HepG2 (cell line): ENCODE data around the gene HOXD8.

ENCODE experiments used
- CEBPB ChIP-seq: IDR thresholded peaks from 2 replicates; pipeline ENCODE4 v1.6.1; 2011; ENCODE audit warnings: low read depth, low read length, improper control_type of control experiment, borderline replicate concordance
- REXO4 ChIP-seq: sonication (generic); formaldehyde crosslinking; IDR thresholded peaks from 2 replicates; pipeline ENCODE4 v1.8.0; 2022; ENCODE audit warnings: missing genetic modification reagents, mild to moderate bottlenecking, borderline replicate concordance
- TF ChIP-seq, protein P1 (sequence below): IDR thresholded peaks from 2 replicates; pipeline ENCODE4 v1.6.1; 2012; ENCODE audit warnings: inconsistent platforms

DNA sequence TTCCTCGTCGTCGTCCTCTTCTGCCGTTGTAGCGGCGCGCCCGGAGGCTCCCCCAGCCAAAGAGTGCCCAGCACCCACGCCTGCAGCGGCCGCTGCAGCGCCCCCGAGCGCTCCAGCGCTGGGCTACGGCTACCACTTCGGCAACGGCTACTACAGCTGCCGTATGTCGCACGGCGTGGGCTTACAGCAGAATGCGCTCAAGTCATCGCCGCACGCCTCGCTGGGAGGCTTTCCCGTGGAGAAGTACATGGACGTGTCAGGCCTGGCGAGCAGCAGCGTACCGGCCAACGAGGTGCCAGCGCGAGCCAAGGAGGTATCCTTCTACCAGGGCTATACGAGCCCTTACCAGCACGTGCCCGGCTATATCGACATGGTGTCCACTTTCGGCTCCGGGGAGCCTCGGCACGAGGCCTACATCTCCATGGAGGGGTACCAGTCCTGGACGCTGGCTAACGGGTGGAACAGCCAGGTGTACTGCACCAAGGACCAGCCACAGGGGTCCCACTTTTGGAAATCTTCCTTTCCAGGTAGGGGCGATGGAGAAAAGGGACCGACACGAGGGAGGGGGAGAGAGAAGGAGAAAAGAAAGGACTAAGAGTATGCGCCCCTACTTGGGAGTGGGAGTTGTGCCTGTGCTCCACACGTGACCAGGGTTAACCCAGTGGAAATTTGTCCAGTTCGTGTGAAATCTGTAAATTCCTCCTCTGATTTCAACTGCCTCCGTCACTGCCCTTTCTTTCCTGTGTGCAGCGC lies 36.2 kb upstream of the HOXD8 start:
- TF ChIP-seq, protein P1, sequence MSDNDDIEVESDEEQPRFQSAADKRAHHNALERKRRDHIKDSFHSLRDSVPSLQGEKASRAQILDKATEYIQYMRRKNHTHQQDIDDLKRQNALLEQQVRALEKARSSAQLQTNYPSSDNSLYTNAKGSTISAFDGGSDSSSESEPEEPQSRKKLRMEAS: no peak
- no peak for TF ChIP-seq CEBPB
- TF ChIP-seq REXO4: no peak
